Activated CD8-positive, alpha-beta memory T cell treated with anti-CD3 and anti-CD28 coated beads, Interleukin-2, amount 50 U/mL, for 1 hour (primary cell): ENCODE measurements around the gene CATSPERE.
"Not testable (repeated sequence)": the region's sequence is repeated elsewhere in the genome, so short reads cannot be mapped to it uniquely, and the experiment has no call there.

ENCODE experiments used
- DNase-seq: peaks from one replicate; pipeline ENCODE4 v3.0.0-alpha.2; 2020; ENCODE audit errors: extremely low read depth

The CATSPERE gene

DNA sequence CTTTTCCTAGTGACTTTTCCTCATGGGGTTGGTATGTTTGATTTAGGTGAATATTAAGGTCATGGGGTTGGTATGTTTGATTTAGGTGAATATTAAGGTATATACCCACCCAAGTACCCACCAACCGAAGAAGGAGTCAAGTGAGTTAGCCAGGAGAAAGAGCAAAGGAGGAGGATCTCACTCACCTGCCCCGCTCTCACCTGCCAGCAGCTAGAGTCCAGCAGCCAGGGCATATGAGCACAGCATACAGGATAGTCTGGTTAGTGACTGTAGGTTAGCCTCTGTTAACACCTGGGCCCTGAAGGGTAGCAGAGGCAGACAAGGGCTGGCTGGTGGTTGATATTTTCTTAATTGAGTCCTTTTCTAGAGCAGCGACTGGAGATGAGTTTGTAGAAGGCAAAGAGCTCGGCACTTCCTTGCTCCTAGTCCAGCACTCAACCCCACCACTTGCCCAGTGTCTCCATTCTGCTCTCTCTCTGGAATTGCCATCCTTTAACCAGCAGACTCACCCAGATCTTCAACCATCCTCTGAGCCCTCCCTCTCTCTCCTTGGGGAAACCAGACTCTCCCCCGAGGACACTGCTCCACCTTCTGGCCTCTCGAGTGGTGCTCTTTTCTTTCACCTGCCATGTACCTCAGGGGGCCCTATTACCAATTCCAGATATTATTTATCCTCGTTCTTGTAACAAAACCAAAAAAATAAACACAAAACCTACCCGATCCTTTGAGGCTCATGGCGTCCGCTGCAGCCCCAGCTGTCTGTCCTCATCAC is 175.6 kb downstream of the CATSPERE start:
- DNase-seq: no peak

DNA sequence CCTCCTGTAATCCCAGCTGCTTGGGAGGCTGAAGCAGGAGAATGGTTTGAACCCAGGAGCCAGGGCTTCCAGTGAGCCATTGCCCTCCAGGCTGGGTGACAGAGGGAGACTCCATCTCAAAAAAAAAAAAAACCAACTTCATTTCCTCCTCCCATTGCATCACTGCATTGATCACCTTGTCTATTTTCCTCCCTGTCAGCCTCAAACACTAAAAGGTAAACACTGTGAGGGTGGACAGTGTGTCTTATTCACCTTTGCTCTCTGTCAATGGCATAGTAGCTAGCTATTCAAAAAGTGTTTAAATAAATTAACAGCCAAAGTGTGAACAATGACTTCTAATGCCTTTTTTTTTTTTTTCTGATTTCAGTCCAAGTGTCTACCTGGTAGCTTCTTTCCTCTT is 178.5 kb downstream of the CATSPERE start:
- DNase-seq: no peak

GRCh38 chr1:244640917-244641316 is 179.8 kb downstream of the CATSPERE start:
- DNase-seq: no peak

GRCh38 chr1:244642526-244642925 is 181.5 kb downstream of the CATSPERE start:
- DNase-seq: no peak

- no peak for DNase-seq
These were observed 181.9 kb downstream of the CATSPERE start for GRCh38 chr1:244642988-244643387.

DNA sequence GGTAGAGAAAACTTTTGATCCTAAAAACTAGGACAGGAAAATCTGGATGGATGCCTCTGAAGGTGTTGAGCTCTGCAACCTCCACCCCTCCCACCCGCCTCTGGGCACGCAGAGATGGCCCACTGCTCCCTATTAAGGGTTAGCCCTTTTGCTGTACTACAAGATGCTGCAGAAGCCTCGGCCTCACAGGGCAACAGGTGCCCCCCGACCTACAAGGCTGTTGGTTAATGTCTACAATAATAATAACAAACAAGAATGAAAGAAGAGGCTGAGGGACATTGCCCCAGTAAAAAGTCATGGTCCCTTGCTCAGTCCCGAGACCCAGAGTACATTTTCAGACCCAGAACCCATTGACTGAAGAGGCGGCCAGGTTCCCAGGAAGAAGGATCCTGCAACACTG is 184.3 kb downstream of the CATSPERE start:
- DNase-seq: no peak

GRCh38 chr1:244645890-244646289 is 184.8 kb downstream of the CATSPERE start:
- DNase-seq: no peak

GRCh38 chr1:244647819-244648218 is 186.7 kb downstream of the CATSPERE start:
- DNase-seq: no peak

GRCh38 chr1:244651956-244652622 is 191.0 kb downstream of the CATSPERE start:
- DNase-seq: no peak

- peak; percentile 97 for DNase-seq
These were observed 191.8 kb downstream of the CATSPERE start, which contains the start of gene DESI2 for GRCh38 chr1:244652623-244653438. DESI2 (plus strand) TSS chr1:244653126; CDS start chr1:244653314, 188 bp downstream.

- no peak for DNase-seq
These were observed 192.5 kb downstream of the CATSPERE start for GRCh38 chr1:244653439-244654107.

DNA sequence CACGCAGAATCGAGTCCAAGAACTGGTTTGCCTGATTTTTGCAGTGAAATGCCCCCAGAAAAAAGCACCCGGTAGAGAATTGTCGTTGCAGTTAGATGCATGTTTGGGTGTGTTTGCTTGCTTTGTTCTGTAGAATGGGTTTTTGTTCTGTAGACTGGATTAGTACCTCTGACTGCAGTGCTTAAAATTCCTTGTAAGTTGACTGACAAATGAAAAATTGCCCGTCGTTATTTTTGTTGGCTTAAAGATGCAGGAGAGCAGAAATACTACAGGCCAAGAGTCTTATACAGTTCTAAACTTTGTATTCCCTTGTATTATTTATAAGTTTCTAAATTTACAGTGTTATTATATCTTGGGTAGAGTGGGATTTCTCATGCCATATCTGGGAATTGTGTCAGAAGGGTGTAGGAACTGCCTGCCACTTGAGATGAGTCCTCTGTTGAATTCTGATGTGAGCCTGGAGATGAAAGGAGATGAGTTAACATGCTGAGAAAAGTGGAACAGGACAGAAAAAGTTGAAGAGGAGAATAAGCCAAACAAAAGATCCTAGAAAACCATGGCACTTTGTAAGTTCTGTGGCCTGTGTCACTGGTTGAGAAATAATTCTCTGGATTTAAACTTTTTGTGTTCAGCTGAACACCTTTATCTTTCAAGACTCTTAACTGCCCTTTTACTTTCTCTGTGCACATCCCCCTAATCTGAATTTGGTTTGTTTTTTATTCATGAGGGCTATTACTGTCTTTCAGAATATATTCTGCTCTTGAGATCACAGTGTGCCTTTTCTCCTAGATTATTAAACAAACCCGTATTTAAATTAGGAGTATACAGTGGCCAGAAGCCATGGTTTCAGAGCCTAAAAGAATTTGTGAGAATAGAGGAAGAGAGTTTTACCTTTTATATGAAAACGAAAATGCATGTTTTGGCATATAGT is 193.3 kb downstream of the CATSPERE start:
- no peak for DNase-seq

DNA sequence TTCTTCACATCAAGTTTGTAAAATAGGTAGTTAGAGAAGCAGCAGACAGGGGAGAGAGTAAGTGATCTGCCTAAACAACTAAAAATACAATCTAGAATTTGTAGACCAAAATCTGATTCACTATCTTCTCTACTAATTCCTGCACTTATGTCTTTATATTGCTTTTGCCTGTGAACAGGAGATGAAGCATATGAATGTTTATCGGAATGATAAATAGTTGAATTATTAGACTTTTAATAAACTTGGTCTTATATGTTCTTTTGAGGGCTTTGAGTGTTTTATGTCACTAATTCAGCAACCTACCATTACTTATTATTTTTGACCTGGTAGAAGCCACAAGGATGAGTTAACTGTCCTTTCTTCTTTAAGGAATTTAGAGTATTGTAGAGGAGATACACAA is 194.1 kb downstream of the CATSPERE start:
- DNase-seq: no peak

DNA sequence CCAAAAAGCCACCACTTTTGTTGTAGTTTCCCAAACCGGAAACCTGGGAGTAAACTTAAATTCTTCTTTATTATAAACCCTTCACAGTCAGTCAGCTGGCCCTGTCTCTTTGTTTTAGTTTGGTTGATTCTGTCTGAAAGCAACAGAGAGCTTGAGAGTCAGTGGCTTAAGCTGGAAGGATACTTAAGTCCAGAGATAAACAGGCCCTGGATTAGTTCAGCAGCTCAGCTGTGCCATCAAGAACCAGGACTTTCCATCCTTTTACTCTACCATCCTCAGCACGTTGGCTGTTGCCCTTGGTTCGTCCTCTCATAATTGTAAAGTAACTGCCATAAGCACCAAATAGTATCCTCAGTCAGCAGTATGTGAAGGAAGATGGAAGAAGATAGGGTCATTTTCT is 196.3 kb downstream of the CATSPERE start:
- DNase-seq: no peak

- DNase-seq: no peak
These were observed 198.6 kb downstream of the CATSPERE start for GRCh38 chr1:244659694-244660093.

GRCh38 chr1:244660595-244660994 is 199.5 kb downstream of the CATSPERE start:
- DNase-seq: no peak

GRCh38 chr1:244661569-244662312 is 200.7 kb downstream of the CATSPERE start:
- DNase-seq: not testable (repeated sequence)

DNA sequence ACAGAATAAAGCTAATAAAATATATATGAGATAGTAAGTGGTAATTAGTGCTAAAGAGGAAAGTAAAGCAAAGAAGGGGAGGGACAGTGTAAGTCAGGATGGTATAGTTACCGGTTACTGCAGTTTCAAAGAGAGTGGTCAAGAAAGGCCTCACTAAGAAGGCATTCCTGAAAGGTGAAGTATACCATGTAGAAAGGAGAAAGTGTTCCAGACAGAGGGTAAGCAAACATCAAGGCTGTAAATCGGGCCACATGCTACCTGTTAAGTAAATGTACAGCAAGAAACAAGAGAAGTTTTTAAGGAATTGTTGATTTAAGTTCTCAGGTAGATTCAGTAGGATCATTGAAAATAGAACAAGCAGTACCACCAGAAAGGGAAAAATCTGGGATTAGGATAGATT is 201.5 kb downstream of the CATSPERE start:
- no peak for DNase-seq

DNA sequence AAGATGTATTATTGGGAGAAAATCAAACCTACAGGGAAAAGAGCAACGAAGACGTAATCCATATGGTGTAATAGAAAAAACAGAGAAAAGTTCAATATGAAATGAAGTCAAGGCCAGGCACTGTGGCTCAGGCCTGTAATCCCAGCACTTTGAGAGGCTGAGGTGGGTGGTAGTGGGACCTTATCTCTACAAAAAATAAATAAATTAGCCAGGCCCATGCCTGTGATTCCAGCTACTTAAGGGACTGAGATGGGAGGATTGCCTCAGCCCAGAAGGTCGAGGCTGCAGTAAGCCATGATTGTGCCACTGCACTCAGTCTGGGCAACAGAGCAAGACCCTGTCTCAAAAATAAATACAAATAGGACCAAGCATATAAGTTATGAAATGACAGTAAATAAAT is 203.3 kb downstream of the CATSPERE start:
- no peak for DNase-seq

DNA sequence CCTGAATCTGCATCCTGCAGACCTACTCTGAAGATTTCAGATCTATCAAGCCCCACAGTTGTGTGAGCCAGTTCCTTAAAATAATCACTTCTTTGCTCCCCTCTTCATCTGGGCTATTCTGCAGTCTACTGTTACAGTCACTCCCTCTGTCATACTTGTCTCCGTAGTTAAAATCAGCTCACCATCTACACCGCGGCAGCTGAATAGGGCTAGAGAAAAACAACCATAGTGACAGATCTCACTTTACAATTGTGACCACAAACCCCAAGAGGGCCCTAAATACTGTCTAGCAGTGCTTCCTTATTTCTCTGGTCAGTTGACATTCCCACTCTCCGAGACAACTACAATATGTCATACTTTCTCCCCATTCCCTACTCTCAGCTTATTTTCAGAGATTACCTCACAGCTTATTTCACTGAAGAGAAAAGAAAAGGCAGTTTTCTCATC is 204.7 kb downstream of the CATSPERE start:
- DNase-seq: no peak
